ENCODE measurements around the gene GRB2. TPM values are rescaled to one million over a fixed set of nuclear protein-coding genes. Genes with fewer than 3 reads are reported as not detected.
A peak's percentile ranks its signal among the peaks of the same experiment; 100 is the strongest.
"Not testable (repeated sequence)": the region's sequence is repeated elsewhere in the genome, so short reads cannot be mapped to it uniquely, and the experiment has no call there.

Gene GRB2
- total and polyA plus RNA-seq, 3 experiments from 2014 or later, result 158 to 189 (median 180) TPM

DNA sequence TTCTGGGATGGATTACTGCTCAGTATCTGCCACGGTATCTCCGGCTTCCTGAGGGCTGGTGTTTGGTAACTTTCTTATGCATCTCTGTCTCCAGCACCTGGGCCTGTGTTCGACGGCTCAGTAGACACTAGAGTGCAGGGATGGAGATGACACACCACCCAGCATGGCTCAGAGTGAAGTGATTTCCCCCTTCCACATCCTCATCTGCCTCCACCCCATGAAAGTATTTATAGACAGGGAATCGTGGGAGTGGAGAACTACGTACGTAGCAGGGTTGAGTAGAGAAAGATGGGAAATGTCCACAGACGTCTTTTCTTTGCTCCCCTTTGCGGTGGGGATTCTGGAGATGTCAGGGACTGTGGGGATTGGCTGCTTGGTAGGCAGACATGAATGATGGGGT, 104.4 kb downstream of the GRB2 start:
- no peak for DNase-seq
- no peaks in the 10 kb centered on the region for H3K36me3 ChIP-seq (ENCODE audit: insufficient read depth, low read length)
- H3K27ac ChIP-seq (ENCODE audit: low read depth, low read length), result no peak overlapping the region
- no peak overlapping the region for H3K4me3 ChIP-seq (ENCODE audit: low read length)
- H3K27me3 ChIP-seq (ENCODE audit: insufficient read depth, low read length, poor library complexity, severe bottlenecking), result no peaks in the 10 kb centered on the region
- Mint-ChIP-seq H3K27me3 (no peaks in the 10 kb centered on the region), H3K4me1 (peaks cover 0 to 8% (median 5%) of the 10 kb centered on the region in 3 donors), H3K36me3 (no peaks in the 10 kb centered on the region), H3K9me3 (no peaks in the 10 kb centered on the region), H3K27ac (peak overlapping the region in 1 of 8 donors; percentile 14), H3K4me3 (no peak overlapping the region)
- ChIA-PET CTCF (no interaction called here), POLR2A (interaction anchor here (0.5 kb wide), 1 partner anchor 14 kb away, joined by 3 read pairs; no protein-coding TSS in a partner anchor)
- H3K9me3 ChIP-seq (ENCODE audit: low read length), result no peaks in the 10 kb centered on the region
- H3K4me1 ChIP-seq (ENCODE audit: insufficient read depth, low read length), result no peaks in the 10 kb centered on the region

DNA sequence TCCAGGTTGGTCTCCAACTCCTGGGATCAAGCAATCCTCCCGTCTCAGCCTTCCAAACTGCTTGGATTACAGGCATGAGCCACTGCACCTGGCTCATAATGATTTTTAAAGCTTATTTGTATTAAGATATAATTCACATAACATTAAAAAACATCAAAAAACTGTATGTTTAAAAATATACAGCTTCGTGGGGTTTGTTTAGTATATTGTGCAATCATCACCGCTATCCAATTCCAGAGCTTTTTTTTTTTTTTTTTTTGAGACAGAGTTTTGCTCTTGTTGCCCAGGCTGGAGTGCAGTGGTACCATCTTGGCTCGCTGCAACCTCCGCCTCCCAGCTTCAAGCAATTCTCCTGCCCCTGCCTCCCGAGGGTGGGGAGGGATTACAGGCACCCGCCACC, 105.2 kb downstream of the GRB2 start:
- peak overlapping the region in 1 of 8 donors; percentile 14 for H3K27ac Mint-ChIP-seq
- no peak overlapping the region for H3K4me3 ChIP-seq (ENCODE audit: low read length)
- H3K27me3 Mint-ChIP-seq, result no peaks in the 10 kb centered on the region
- peaks cover 0 to 10% (median 7%) of the 10 kb centered on the region in 3 donors for H3K4me1 Mint-ChIP-seq
- H3K9me3 Mint-ChIP-seq, result no peaks in the 10 kb centered on the region
- no peak for DNase-seq
- no peaks in the 10 kb centered on the region for H3K27me3 ChIP-seq (ENCODE audit: insufficient read depth, low read length, poor library complexity, severe bottlenecking)
- ChIA-PET CTCF (interaction anchor here (0.6 kb wide), 1 partner anchor 15 kb away, joined by 3 read pairs; no protein-coding TSS in a partner anchor), POLR2A (interaction anchor here (0.9 kb wide), 1 partner anchor 11 kb away, joined by 3 read pairs; the partner anchor contains the start of gene SLC25A19)
- H3K4me1 ChIP-seq (ENCODE audit: insufficient read depth, low read length), result no peaks in the 10 kb centered on the region
- H3K4me3 Mint-ChIP-seq, result no peak overlapping the region
- no peaks in the 10 kb centered on the region for H3K36me3 Mint-ChIP-seq
- no peaks in the 10 kb centered on the region for H3K36me3 ChIP-seq (ENCODE audit: insufficient read depth, low read length)
- H3K27ac ChIP-seq (ENCODE audit: low read depth, low read length), result no peak overlapping the region
- no peaks in the 10 kb centered on the region for H3K9me3 ChIP-seq (ENCODE audit: low read length)

DNA sequence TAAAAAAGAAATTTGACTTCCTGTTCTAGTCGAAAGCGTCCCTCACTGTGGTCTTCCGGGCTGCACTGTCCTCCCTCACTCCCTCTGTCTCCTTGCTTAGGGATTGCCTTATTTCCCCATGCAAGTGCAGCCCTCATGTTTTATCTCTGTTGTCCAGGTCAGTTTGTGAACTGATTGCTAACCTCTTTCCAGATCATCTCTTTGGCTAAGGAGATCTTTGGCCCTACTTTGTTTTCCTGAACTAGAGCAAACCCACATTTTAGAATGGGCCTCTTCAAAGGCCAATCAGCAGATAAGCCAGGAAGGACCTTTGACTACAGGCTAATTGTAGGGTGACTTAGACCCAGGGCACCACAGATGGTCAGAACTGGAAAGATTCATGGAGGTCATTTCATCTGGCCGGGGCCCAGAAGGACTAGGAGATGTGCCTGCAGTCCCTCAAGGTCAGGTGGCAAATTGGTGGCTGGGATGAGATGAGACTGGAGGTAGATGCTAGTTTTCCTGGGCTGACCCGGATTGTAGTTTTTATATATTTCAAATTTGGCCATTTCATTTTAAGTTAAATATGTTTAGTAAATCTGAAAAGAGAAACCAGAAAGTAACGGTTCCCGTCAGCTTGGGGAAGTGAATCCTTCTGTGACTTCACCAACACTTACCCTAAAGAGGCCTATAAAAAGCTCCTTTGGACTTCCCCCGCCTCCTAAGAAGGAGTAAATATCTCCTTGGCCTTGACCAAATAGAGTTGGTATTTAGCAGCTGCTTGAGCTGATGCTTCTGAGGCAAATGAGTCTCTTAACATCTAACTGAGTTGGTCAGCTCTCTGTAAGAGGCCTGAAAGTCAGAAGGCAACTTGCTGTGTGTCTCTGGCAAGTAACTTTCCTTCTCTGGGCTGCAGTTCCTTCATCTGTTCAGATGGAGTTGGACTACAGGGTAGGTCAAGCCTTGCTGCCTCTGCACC, 110.0 kb downstream of the GRB2 start:
- peaks cover 0 to 2% of the 10 kb centered on the region in 2 donors for H3K27me3 Mint-ChIP-seq
- peak overlapping the region in 3 of 8 donors; percentile 1 to 68 (median 18) for H3K27ac Mint-ChIP-seq
- H3K4me1 Mint-ChIP-seq, result peaks cover 0 to 13% (median 10%) of the 10 kb centered on the region in 3 donors
- H3K9me3 Mint-ChIP-seq, result no peaks in the 10 kb centered on the region
- no peaks in the 10 kb centered on the region for H3K36me3 Mint-ChIP-seq
- ChIA-PET CTCF (interaction anchor here (0.7 to 2.1 kb wide), 3 partner anchors 25 to 138 kb away, joined by 3 to 9 read pairs (median 4); partner anchors contain the start of gene MIF4GD), POLR2A (no interaction called here)
- H3K4me3 Mint-ChIP-seq, result peak overlapping the region in 1 of 7 donors; percentile 58
- no peak for DNase-seq
- H3K4me1 ChIP-seq (ENCODE audit: insufficient read depth, low read length), result peaks cover 3% of the 10 kb centered on the region
- H3K36me3 ChIP-seq (ENCODE audit: insufficient read depth, low read length), result no peaks in the 10 kb centered on the region
- H3K27me3 ChIP-seq (ENCODE audit: insufficient read depth, low read length, poor library complexity, severe bottlenecking), result no peaks in the 10 kb centered on the region
- H3K4me3 ChIP-seq (ENCODE audit: low read length), result no peak overlapping the region
- no peaks in the 10 kb centered on the region for H3K9me3 ChIP-seq (ENCODE audit: low read length)
- no peak overlapping the region for H3K27ac ChIP-seq (ENCODE audit: low read depth, low read length)

DNA sequence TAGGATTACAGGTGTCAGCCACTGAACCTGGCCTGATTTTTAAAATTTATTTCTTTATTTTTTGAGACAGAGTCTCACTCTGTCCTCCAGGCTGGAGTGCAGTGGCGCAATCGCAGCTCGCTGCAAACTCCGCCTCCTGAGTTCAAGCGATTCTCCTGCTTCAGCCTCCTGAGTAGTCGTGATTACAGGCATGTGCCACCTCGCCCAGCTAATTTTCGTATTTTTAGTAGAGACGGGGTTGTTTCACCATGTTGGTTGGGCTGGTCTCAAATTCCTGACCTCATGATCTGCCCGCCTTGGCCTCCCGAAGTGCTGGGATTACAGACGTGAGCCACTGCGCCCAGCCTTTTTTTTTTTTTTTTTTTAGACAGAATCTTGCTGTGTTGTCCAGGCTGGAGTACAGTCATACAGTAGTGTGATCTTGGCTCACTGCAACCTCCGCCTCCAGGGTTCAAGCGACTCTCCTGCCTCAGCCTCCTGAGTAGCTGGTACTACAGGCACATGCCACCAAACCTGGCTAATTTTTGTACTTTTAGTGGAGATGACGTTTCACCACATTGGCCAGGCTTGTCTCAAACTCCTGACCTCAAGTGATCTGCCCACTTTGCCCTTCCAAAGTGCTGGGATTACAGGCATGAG, 112.5 kb downstream of the GRB2 start:
- H3K27me3 Mint-ChIP-seq; H3K4me3 Mint-ChIP-seq; H3K4me3 ChIP-seq (ENCODE audit: low read length); DNase-seq; H3K9me3 Mint-ChIP-seq; H3K27me3 ChIP-seq (ENCODE audit: insufficient read depth, low read length, poor library complexity, severe bottlenecking); H3K9me3 ChIP-seq (ENCODE audit: low read length); H3K27ac ChIP-seq (ENCODE audit: low read depth, low read length); H3K36me3 ChIP-seq (ENCODE audit: insufficient read depth, low read length); H3K36me3 Mint-ChIP-seq: not testable (repeated sequence)
- CTCF ChIA-PET, result interaction anchor here (0.9 to 1.3 kb wide), 3 partner anchors 22 to 29 kb away, joined by 3 to 4 read pairs (median 3); partner anchors contain the start of gene MIF4GD
- Mint-ChIP-seq H3K27ac (peak overlapping the region in 1 of 8 donors; percentile 71), H3K4me1 (peaks cover 10 to 29% (median 28%) of the 10 kb centered on the region in 3 donors)
- H3K4me1 ChIP-seq (ENCODE audit: insufficient read depth, low read length), result peaks cover 10% of the 10 kb centered on the region
- POLR2A ChIA-PET, result interaction anchor here (0.7 kb wide), 1 partner anchor 313 kb away, joined by 4 read pairs; no protein-coding TSS in a partner anchor

DNA sequence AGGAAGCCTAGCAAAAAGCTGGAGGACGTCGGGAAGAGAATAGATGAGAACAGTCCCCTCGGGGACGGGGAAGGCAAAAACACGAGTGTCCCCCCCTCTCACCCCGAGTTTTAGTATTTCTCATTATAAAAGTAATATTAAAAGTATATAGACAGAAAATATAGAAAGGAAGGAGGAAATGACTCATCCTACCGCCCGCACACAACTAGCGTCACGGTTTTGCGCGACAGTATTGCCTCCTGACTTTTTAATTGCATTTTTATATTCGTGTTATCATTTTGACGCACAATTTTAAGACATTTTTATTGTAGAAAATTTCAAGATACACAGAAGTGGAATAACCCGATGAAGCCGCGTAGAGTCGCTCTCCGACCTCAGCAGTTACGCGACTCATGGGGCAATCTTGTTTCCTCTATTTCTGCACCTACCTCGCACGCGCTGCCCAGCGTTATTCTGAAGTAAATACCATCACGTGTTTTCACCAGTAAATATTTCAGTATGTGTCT, 115.6 kb downstream of the GRB2 start:
- H3K4me3 Mint-ChIP-seq, result peak overlapping the region; percentile 95 to 100 (median 98)
- Histone ChIP-seq H3K4me1 (ENCODE audit: insufficient read depth, low read length) (peaks cover 10% of the 10 kb centered on the region), H3K36me3 (ENCODE audit: insufficient read depth, low read length) (no peaks in the 10 kb centered on the region), H3K27me3 (ENCODE audit: insufficient read depth, low read length, poor library complexity, severe bottlenecking) (no peaks in the 10 kb centered on the region), H3K27ac (ENCODE audit: low read depth, low read length) (peak overlapping the region; percentile 96), H3K4me3 (ENCODE audit: low read length) (peak overlapping the region; percentile 95), H3K9me3 (ENCODE audit: low read length) (no peaks in the 10 kb centered on the region)
- no peaks in the 10 kb centered on the region for H3K9me3 Mint-ChIP-seq
- H3K4me1 Mint-ChIP-seq, result peaks cover 10 to 23% (median 18%) of the 10 kb centered on the region in 3 donors
- peaks cover 0 to 24% (median 1%) of the 10 kb centered on the region in 3 donors for H3K36me3 Mint-ChIP-seq
- H3K27me3 Mint-ChIP-seq, result peaks cover 0 to 3% of the 10 kb centered on the region in 2 donors
- H3K27ac Mint-ChIP-seq, result peak overlapping the region; percentile 95 to 100 (median 100)
- ChIA-PET CTCF (interaction anchor here (0.7 to 3.9 kb wide), 21 partner anchors 11 to 329 kb away, joined by 3 to 66 read pairs (median 6); partner anchors contain the start of genes GGA3, GRB2, HID1 and MIF4GD), POLR2A (interaction anchor here (0.6 to 3.0 kb wide), 15 partner anchors 10 to 417 kb away, joined by 3 to 72 read pairs (median 4); partner anchors contain the start of genes FDXR, GGA3, GRB2 and MIF4GD)
- DNase-seq, result peak in 3 of 5 donors; percentile 40 to 79 (median 42)

DNA sequence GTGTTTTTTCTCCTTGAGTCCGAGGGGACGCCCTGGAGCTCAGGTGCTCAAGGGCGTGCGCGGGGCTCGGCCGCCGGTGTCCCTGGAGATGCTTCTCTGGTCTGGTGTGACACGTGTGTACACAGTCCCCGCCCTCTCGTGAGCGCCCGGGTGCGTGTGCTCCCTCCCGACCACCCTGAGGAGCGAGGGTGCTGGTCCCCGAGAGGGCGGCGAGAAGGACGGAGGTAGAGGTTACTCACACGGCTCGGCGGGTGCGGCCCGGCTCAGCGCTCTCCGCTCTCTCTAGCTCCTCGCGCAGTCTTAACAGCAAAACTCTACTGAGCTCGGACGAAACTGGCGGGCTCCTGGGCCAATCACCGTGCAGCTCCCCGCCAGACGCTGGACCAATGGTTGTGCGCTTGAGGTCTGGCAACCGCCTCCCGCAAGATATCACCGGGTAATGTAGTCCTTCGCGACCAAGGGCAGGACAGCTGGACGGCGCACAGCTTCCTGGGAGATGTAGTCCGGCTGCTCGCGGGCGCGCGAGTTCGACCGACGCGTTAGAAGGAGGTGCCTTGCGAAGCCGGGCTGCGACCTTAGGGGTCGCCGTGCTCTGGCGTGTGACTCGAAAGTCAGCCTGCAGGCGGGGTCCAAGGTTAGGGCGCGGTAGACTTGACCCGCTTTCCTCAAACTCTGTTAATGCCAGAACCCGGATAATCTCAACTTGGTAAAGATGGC, 116.2 kb downstream of the GRB2 start, which contains the start of gene SLC25A19:
SLC25A19 (minus strand) TSS at position 319 of the 717 bp plus-strand sequence. CDS start 2,669 bp downstream, outside the sequence.
- Histone ChIP-seq H3K4me1 (ENCODE audit: insufficient read depth, low read length) (peaks cover 10% of the 10 kb centered on the region), H3K27ac (ENCODE audit: low read depth, low read length) (peak within 1 kb of the TSS; percentile 96), H3K36me3 (ENCODE audit: insufficient read depth, low read length) (no peaks in the 10 kb centered on the region), H3K9me3 (ENCODE audit: low read length) (no peaks in the 10 kb centered on the region), H3K4me3 (ENCODE audit: low read length) (peak within 1 kb of the TSS; percentile 95), H3K27me3 (ENCODE audit: insufficient read depth, low read length, poor library complexity, severe bottlenecking) (no peaks in the 10 kb centered on the region)
- no peaks in the 10 kb centered on the region for H3K9me3 Mint-ChIP-seq
- ChIA-PET CTCF (interaction anchor here (0.6 to 3.9 kb wide), 29 partner anchors 9 to 494 kb away, joined by 3 to 66 read pairs (median 4); partner anchors contain the start of genes GGA3, GRB2, HID1 and MIF4GD), POLR2A (interaction anchor here (0.6 to 3.0 kb wide), 20 partner anchors 11 to 416 kb away, joined by 3 to 72 read pairs (median 4); partner anchors contain the start of genes FDXR, GGA3, GRB2 and MIF4GD)
- H3K27me3 Mint-ChIP-seq, result peaks cover 0 to 3% of the 10 kb centered on the region in 2 donors
- DNase-seq, result peak; percentile 96 to 98 (median 97)
- H3K4me3 Mint-ChIP-seq, result peak within 1 kb of the TSS; percentile 95 to 100 (median 98)
- H3K36me3 Mint-ChIP-seq, result peaks cover 0 to 26% (median 1%) of the 10 kb centered on the region in 3 donors
- H3K4me1 Mint-ChIP-seq, result peaks cover 10 to 23% (median 18%) of the 10 kb centered on the region in 3 donors
- H3K27ac Mint-ChIP-seq, result peak within 1 kb of the TSS; percentile 95 to 100 (median 100)

All from CD8-positive, alpha-beta memory T cell (primary cell).